GM12878 (cell line): ENCODE data around the gene HSP90AB1. TPM values are rescaled to one million over a fixed set of nuclear protein-coding genes. Genes with fewer than 3 reads are reported as not detected.

Source experiments
- ATF7 ChIP-seq: fragments of 450-650 bp; IDR thresholded peaks from 2 replicates; pipeline ENCODE4 v1.6.1; 2016; ENCODE audit warnings: low read depth, mild to moderate bottlenecking
- BMI1 ChIP-seq: fragments of 450-650 bp; IDR thresholded peaks from 2 replicates; pipeline ENCODE4 v1.6.1; 2016; ENCODE audit warnings: mild to moderate bottlenecking, moderate library complexity, borderline replicate concordance
- CEBPZ ChIP-seq: fragments of 150-350 bp; IDR thresholded peaks from 2 replicates; pipeline ENCODE4 v1.6.1; 2016; ENCODE audit warnings: low read depth, low read length
- ELK1 ChIP-seq: IDR thresholded peaks from 2 replicates; pipeline ENCODE4 v1.6.1; 2012; ENCODE audit warnings: low read depth, low read length, improper control_type of control experiment
- JUNB ChIP-seq: IDR thresholded peaks from 2 replicates; pipeline ENCODE4 v1.6.1; 2016; ENCODE audit warnings: antibody characterized with exemption, mild to moderate bottlenecking
- NFIC ChIP-seq: IDR thresholded peaks from 2 replicates; pipeline ENCODE4 v1.6.1; 2012; ENCODE audit warnings: low read depth, mild to moderate bottlenecking, inconsistent platforms, low read length, moderate library complexity
- NFYA ChIP-seq: IDR thresholded peaks from 2 replicates; pipeline ENCODE4 v1.6.1; 2011; ENCODE audit warnings: low read depth, mild to moderate bottlenecking, low read length, improper control_type of control experiment, borderline replicate concordance
- SIN3A ChIP-seq: IDR thresholded peaks from 2 replicates; pipeline ENCODE4 v1.6.1; 2012; ENCODE audit warnings: low read depth, low read length, improper control_type of control experiment
- SKIL ChIP-seq: fragments of 450-650 bp; IDR thresholded peaks from 2 replicates; pipeline ENCODE4 v1.6.1; 2017; ENCODE audit warnings: mild to moderate bottlenecking, low read depth, inconsistent platforms; ENCODE audit not compliant: poor library complexity, severe bottlenecking
- SUZ12 ChIP-seq: fragments of 200-600 bp; sonication (generic); IDR thresholded peaks from one replicate; pipeline ENCODE4 v1.6.1; 2018; ENCODE audit warnings: antibody characterized with exemption, mild to moderate bottlenecking; ENCODE audit not compliant: unreplicated experiment
- TBL1XR1 ChIP-seq: IDR thresholded peaks from 2 replicates; pipeline ENCODE4 v1.6.1; 2012; ENCODE audit warnings: low read depth, low read length, improper control_type of control experiment
- ZBTB4 ChIP-seq: fragments of 450-650 bp; formaldehyde crosslinking; IDR thresholded peaks from 2 replicates; pipeline ENCODE4 v1.4.0; 2022; ENCODE audit warnings: mild to moderate bottlenecking, moderate library complexity
- ZNF687 ChIP-seq: fragments of 450-650 bp; IDR thresholded peaks from 2 replicates; pipeline ENCODE4 v1.6.1; 2017; ENCODE audit warnings: mild to moderate bottlenecking, moderate library complexity
- polyA plus RNA-seq, 11 experiments: library from polyadenylated mRNA; depleted of rRNA in 4 of 11; unstranded in 6 of 11; stranded (reverse) in 5 of 11; fragments of >200 nt; fragmentation: Nextera tagmentation in 4 of 11; fragmentation: Illumina TruSeq in 1 of 11; extraction: Ambion mirVana in 4 of 11; extraction: Trizol in 1 of 11; gene quantifications; 1 replicate in 1 of 11; 2 replicates in 10 of 11; pipeline versions ENCODE4 v1.2.1 to v1.2.3, GENCODE V29; 2011 to 2016; ENCODE audit warnings: inconsistent platforms in 2 of 11, missing spikeins in 2 of 11, low read depth in 1 of 11
- total RNA-seq, 4 experiments: library from RNA; depleted of rRNA in 3 of 4; stranded (reverse); fragments of >200 nt in 3 of 4; fragmentation: Illumina TruSeq in 1 of 4; extraction: Trizol in 1 of 4; gene quantifications; 2 replicates each; pipeline versions ENCODE4 v1.2.1 to v1.2.3, GENCODE V29; 2013 to 2021

HSP90AB1 gene
- total and polyA plus RNA-seq, 10 of the 15 experiments (the other 5 are each of a cell fraction or from before 2014, with no cell fraction given) = 988 to 1,682 (median 1,146) TPM

GRCh38 chr6:44221291-44221960 is 25.5 kb upstream of the HSP90AB1 start (continued):
- TF ChIP-seq SUZ12 (no peak), CEBPZ (no peak), ZBTB4 (CRISPR knock-in tag) (no peak), SIN3A (no peak), JUNB (no peak), ZNF687 (peak; percentile 91), ATF7 (peak; percentile 38; the same call in 1 of the 2 replicates), ELK1 (no peak), NFIC (no peak), SKIL (no peak), BMI1 (no peak), TBL1XR1 (no peak), NFYA (no peak)
